ENCODE data around the gene NUBPL. TPM values are rescaled to one million over a fixed set of nuclear protein-coding genes. Genes with fewer than 3 reads are reported as not detected.
"Not testable (repeated sequence)": the region's sequence is repeated elsewhere in the genome, so short reads cannot be mapped to it uniquely, and the experiment has no call there.

NUBPL gene
- total and polyA plus RNA-seq, 8 donors: 10.1 to 19.0 (median 16.9) TPM

DNA sequence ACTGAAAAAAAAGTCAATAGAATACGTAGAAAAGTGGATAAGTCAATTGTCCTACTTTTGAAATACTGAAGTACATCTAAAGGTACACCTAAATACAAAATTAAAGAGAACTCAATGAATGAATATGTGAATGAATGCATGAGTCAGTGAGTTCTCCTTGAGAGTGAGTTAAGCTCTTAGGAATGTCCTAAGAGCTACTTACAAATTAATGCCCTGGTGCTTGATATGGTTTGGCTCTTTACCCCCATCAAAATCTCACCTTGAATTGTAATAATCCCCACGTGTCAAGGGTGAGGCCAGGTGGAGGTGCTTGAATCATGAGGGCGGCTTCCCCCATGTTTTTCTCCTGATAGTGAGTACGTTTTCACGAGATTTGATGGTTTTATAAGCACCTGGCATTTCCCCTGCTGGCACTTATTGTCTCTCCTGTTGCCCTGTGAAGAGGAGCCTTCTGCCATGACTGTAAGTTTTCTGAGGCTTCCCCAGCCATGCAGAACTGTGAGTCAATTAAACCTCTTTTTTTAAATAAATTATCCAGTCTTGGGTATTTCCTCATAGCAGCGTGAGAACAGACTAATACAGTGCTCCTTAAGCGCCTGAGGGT, 323.7 kb downstream of the NUBPL start:
- no peaks in the 10 kb centered on the region for H3K9me3 ChIP-seq
- intact Hi-C loops (cut with DNase I): no loop called here

DNA sequence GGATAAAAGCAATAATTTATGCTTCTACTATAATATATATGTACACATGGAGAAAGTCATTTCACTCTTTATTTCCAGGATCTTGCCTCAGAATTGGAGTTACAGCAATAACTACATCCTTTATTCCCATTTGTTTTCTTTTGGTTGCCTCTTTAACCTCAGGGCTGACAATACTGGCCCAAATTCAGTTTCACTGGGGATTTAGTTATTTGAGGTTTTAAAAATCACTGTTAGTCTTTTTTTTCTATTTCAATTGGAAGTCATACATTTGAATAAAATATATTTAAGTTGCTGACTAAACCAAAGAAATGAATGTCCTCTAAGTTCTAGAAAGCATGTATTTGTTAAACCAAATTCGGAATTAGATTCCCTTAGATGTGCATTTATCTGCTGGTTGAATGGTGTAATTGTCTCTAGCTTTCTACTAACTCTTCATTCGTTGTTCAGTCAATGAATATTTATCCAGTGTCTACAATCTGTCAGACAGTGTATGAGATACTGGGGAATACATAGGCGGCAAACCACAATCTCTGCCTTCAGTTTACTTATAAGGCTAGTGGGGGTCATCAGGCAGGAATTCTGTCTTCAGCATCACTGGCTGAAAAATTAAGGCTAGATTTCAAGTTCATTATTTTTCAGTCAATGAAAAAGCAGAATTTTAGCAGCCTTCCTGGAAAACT, 325.1 kb downstream of the NUBPL start:
- no peak overlapping the region for H3K4me3 ChIP-seq
- H3K9me3 ChIP-seq: no peaks in the 10 kb centered on the region
- no peaks in the 10 kb centered on the region for H3K27me3 ChIP-seq
- H3K4me1 ChIP-seq: no peaks in the 10 kb centered on the region
- DNase-seq: no peak
- H3K27ac ChIP-seq: no peak overlapping the region
- intact Hi-C loops (cut with DNase I): no loop called here
- TF ChIP-seq, protein P1, sequence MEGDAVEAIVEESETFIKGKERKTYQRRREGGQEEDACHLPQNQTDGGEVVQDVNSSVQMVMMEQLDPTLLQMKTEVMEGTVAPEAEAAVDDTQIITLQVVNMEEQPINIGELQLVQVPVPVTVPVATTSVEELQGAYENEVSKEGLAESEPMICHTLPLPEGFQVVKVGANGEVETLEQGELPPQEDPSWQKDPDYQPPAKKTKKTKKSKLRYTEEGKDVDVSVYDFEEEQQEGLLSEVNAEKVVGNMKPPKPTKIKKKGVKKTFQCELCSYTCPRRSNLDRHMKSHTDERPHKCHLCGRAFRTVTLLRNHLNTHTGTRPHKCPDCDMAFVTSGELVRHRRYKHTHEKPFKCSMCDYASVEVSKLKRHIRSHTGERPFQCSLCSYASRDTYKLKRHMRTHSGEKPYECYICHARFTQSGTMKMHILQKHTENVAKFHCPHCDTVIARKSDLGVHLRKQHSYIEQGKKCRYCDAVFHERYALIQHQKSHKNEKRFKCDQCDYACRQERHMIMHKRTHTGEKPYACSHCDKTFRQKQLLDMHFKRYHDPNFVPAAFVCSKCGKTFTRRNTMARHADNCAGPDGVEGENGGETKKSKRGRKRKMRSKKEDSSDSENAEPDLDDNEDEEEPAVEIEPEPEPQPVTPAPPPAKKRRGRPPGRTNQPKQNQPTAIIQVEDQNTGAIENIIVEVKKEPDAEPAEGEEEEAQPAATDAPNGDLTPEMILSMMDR (IDR thresholded peaks at IDR 0.05): no peak
- no peaks in the 10 kb centered on the region for H3K36me3 ChIP-seq
- ATAC-seq: no peak

More for the DNA sequence above, 323.7 kb downstream of the NUBPL start:
- ATAC-seq: peak; percentile 86
- TF ChIP-seq, protein P1 (IDR thresholded peaks at IDR 0.05): no peak
- Histone ChIP-seq H3K4me1 (no peaks in the 10 kb centered on the region), H3K27me3 (no peaks in the 10 kb centered on the region), H3K36me3 (no peaks in the 10 kb centered on the region), H3K27ac (no peak overlapping the region), H3K4me3 (no peak overlapping the region)
- no peak for DNase-seq

DNA sequence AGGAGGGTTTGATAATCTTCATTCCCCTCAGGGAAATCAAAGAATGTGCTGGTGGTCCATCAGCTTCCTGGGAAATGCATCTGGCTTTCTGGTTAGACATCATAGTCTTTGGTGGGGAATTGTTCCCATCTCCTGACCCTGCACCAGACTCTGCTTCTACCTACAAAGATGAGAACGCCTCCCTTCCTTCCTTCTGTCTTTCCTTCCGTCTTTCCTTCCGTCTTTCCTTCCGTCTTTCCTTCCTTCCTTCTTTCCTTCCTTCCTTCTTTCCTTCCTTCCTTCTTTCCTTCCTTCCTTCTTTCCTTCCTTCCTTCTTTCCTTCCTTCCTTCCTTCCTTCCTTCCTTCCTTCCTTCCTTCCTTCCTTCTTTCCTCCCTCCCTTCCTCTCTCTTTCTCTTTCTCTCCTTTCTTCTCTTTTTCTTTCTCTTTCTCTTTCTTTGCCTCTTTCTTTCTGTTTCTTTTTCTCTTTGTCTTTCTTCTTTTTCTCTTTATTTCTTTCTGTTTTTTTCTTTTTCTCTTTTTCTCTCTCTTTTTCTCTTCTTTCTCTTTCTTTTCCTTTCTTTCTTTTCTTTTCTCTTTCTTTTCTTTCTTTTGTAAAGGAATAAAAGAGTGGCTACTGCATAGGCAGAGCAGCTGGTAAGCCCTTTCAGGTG, 326.9 kb downstream of the NUBPL start:
- H3K4me1 ChIP-seq: peaks cover 0 to under 1% of the 10 kb centered on the region in 2 donors

DNA sequence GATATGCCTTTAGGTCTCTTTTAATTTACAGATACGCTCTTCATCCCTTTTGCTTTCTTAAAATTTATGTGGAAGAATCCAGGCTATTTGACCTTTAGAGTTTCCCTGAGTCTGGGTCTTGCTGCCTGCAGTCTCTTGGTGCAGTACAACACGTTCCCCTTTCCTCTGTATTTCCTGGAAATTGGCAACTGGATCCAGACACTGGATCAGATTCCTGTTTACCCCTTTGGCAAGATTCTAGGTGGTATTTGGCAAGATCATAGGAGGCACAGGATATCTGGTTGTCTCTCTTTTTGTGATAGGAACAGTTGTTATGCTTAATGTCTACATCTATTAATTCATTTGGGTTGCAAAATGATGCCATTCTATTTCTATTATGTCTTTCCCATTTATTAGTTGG, 328.1 kb downstream of the NUBPL start:
- Histone ChIP-seq H3K36me3 (no peaks in the 10 kb centered on the region), H3K27ac (no peak overlapping the region), H3K4me1 (peaks cover 0 to 3% of the 10 kb centered on the region in 2 donors), H3K9me3 (no peaks in the 10 kb centered on the region), H3K27me3 (no peaks in the 10 kb centered on the region), H3K4me3 (no peak overlapping the region)
- no peak for ATAC-seq
- TF ChIP-seq, protein P1 (IDR thresholded peaks at IDR 0.05): no peak
- DNase-seq: no peak
- intact Hi-C loops (cut with DNase I): no loop called here

More for the DNA sequence above, 326.9 kb downstream of the NUBPL start:
- ATAC-seq (no peak), DNase-seq (no peak)
- Histone ChIP-seq H3K9me3 (no peaks in the 10 kb centered on the region), H3K4me3 (no peak overlapping the region), H3K27ac (no peak overlapping the region), H3K27me3 (no peaks in the 10 kb centered on the region), H3K36me3 (no peaks in the 10 kb centered on the region)
- TF ChIP-seq, protein P1 (IDR thresholded peaks at IDR 0.05): no peak
- intact Hi-C loops (cut with DNase I): no loop called here

DNA sequence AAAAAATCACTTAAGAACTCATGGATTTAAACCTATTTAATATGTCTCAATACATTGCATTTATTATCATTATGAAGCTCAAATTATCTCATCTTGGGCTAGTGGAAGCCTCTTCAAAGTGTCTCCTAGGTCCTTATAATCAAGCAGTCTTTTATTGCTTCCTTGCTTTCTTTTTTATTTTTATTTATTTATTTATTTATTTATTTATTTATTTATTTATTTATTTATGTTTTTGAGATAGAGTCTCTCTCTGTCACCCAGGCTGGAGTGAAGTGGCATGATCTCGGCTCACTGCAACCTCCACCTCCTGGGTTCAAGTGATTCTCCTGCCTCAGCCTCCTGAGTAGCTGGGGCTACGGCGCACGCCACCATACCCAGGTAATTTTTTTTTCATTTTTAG, 329.0 kb downstream of the NUBPL start:
- H3K4me3 ChIP-seq; H3K27me3 ChIP-seq; H3K4me1 ChIP-seq; ATAC-seq; H3K27ac ChIP-seq; H3K9me3 ChIP-seq; intact Hi-C loops (cut with DNase I); DNase-seq; H3K36me3 ChIP-seq: not testable (repeated sequence)
